ENCODE data around the gene GDNF.

DNA sequence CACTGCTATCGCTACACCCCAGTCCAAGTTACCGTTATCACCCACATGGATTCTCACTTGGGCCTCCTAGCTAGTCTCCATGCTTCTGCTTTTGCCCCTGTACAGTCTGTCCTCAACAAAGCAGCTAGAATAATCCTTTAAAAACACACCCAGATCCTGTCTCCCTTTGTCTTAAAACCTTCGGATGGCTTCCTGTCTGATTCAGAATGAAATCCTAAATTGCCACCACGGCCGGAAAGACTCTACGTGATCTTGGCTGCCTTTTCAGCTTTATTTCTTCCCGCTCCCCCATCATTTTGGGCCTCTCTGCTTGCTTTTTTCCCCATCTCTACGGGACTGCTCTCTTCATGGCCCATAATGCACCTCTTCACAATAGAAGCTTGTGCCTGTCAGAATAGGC, 33.4 kb downstream of the GDNF start:
- TF ChIP-seq HDGF (IDR thresholded peaks at IDR 0.05; ENCODE audit: borderline replicate concordance) (no peak), FOXA1 (IDR thresholded peaks at IDR 0.05) (no peak), L3MBTL2 (conservative IDR thresholded peaks at IDR 0.05) (no peak), NFRKB (IDR thresholded peaks at IDR 0.05) (no peak), TARDBP (IDR thresholded peaks at IDR 0.05) (no peak), FOXM1 (IDR thresholded peaks at IDR 0.05; ENCODE audit: borderline replicate concordance) (no peak), CTBP1 (IDR thresholded peaks at IDR 0.05; ENCODE audit: borderline replicate concordance) (no peak), SP1 (IDR thresholded peaks at IDR 0.05) (no peak), SUZ12 (IDR thresholded peaks at IDR 0.05) (no peak), BHLHE40 (IDR thresholded peaks at IDR 0.05; ENCODE audit: borderline replicate concordance) (no peak), ARNT (IDR thresholded peaks at IDR 0.05) (no peak), ZNF384 (IDR thresholded peaks at IDR 0.05) (no peak)
